ENCODE data around the gene XYLT1. TPM values are rescaled to one million over a fixed set of nuclear protein-coding genes. Genes with fewer than 3 reads are reported as not detected.

The XYLT1 gene
- total RNA-seq, 1 donor from 2014 or later: 12.3 TPM

DNA sequence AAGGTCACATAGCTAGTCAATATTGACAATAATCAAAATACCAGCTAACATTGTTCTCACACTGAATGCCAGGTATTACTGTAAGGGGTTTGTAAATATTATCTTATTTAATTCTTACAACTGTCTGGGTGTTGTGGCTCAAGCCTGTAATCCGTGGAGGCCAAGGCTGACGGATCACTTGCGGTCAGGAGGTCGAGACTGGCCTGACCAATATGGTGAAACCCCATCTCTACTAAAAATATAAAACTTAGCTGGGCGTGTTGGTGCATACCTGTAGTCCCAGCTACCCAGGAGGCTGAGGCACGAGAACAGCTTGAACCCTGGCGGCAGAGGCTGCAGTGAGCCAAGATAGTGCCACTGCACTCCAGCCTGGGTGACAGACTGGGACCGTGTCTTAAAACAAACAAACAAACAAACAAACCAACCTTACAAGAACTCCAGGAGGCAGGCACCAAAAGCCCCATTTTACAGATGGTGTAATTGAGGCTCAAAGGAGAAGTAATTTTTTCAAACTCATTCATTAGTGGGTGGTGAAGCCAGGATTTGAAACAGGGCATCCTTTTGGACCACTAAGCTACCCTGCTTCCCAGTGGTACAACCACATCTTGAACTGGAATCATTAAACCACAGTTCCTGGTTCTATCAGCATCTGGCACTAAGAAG is 104.3 kb downstream of the XYLT1 start:
- no peaks in the 10 kb centered on the region for H3K9me3 Mint-ChIP-seq (ENCODE audit: low read depth)
- no peak overlapping the region for H3K27ac Mint-ChIP-seq
- H3K4me3 Mint-ChIP-seq (ENCODE audit: low read depth): no peak overlapping the region
- no peaks in the 10 kb centered on the region for H3K36me3 Mint-ChIP-seq (ENCODE audit: insufficient read depth)
- TF ChIP-seq, protein P1, sequence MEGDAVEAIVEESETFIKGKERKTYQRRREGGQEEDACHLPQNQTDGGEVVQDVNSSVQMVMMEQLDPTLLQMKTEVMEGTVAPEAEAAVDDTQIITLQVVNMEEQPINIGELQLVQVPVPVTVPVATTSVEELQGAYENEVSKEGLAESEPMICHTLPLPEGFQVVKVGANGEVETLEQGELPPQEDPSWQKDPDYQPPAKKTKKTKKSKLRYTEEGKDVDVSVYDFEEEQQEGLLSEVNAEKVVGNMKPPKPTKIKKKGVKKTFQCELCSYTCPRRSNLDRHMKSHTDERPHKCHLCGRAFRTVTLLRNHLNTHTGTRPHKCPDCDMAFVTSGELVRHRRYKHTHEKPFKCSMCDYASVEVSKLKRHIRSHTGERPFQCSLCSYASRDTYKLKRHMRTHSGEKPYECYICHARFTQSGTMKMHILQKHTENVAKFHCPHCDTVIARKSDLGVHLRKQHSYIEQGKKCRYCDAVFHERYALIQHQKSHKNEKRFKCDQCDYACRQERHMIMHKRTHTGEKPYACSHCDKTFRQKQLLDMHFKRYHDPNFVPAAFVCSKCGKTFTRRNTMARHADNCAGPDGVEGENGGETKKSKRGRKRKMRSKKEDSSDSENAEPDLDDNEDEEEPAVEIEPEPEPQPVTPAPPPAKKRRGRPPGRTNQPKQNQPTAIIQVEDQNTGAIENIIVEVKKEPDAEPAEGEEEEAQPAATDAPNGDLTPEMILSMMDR (IDR thresholded peaks at IDR 0.05; ENCODE audit: unreplicated experiment): no peak
- DNase-seq (ENCODE audit: low spot score, unreplicated experiment): no peak
- peaks cover 15% of the 10 kb centered on the region for H3K4me1 Mint-ChIP-seq (ENCODE audit: low read depth)
- no peaks in the 10 kb centered on the region for H3K27me3 Mint-ChIP-seq

DNA sequence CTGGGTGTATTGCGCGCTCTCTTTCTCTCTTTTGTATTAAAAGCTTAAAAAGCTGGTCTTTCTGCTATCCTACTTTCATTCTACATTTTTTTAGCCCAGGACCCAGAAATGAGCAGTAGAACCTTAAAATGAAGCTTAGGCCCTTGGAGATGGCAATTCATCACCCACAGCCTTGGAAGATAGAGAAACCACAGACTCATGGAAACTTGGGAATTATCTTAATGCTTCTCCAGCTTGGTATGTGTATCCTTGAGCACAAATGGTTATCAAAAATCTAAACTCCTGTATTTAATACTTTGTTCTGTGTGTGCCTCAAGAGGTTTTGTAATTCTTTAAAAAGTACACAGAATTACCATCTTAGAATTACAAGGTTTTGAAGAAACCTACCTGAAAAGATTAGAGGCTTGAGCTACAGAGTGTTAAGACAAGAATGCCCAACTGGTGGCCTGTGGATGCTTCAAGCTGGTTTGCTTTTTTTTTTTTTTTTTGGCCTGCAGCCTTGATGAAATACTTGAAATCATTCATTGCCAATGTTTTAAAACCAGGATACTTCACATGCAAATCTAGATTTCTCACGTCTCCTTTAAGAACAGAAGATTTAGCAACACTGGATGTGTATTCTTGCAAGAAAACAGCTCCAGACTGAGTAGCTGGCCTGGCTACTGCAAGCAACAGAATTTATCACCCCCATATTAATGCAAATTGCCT is 105.0 kb downstream of the XYLT1 start:
- H3K36me3 Mint-ChIP-seq (ENCODE audit: insufficient read depth): no peaks in the 10 kb centered on the region
- no peak for DNase-seq (ENCODE audit: low spot score, unreplicated experiment)
- no peaks in the 10 kb centered on the region for H3K9me3 Mint-ChIP-seq (ENCODE audit: low read depth)
- no peaks in the 10 kb centered on the region for H3K27me3 Mint-ChIP-seq
- TF ChIP-seq, protein P1 (IDR thresholded peaks at IDR 0.05; ENCODE audit: unreplicated experiment): no peak
- no peak overlapping the region for H3K4me3 Mint-ChIP-seq (ENCODE audit: low read depth)
- peaks cover 15% of the 10 kb centered on the region for H3K4me1 Mint-ChIP-seq (ENCODE audit: low read depth)
- no peak overlapping the region for H3K27ac Mint-ChIP-seq

DNA sequence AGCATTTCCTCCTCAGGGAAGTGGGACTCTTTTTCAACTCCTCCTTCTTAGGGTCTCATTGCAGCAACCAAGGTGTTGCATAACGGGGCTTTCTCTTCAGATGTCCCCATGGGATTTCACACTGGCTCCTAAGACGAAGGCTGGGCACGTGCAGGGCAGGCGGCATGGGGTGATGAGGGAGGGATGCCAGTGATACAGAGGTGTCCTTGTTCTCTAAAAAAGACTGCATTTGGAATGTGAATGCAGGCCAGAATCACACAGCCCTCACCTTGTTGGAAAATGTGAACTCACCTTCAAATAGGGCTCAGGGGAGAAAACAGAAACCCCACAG is 105.6 kb downstream of the XYLT1 start:
- TF ChIP-seq, protein P1 (IDR thresholded peaks at IDR 0.05; ENCODE audit: unreplicated experiment): no peak
- H3K4me1 Mint-ChIP-seq (ENCODE audit: low read depth): peaks cover 13% of the 10 kb centered on the region
- H3K4me3 Mint-ChIP-seq (ENCODE audit: low read depth): no peak overlapping the region
- H3K27ac Mint-ChIP-seq: no peak overlapping the region
- no peaks in the 10 kb centered on the region for H3K36me3 Mint-ChIP-seq (ENCODE audit: insufficient read depth)
- H3K9me3 Mint-ChIP-seq (ENCODE audit: low read depth): no peaks in the 10 kb centered on the region
- no peaks in the 10 kb centered on the region for H3K27me3 Mint-ChIP-seq
- DNase-seq (ENCODE audit: low spot score, unreplicated experiment): no peak

DNA sequence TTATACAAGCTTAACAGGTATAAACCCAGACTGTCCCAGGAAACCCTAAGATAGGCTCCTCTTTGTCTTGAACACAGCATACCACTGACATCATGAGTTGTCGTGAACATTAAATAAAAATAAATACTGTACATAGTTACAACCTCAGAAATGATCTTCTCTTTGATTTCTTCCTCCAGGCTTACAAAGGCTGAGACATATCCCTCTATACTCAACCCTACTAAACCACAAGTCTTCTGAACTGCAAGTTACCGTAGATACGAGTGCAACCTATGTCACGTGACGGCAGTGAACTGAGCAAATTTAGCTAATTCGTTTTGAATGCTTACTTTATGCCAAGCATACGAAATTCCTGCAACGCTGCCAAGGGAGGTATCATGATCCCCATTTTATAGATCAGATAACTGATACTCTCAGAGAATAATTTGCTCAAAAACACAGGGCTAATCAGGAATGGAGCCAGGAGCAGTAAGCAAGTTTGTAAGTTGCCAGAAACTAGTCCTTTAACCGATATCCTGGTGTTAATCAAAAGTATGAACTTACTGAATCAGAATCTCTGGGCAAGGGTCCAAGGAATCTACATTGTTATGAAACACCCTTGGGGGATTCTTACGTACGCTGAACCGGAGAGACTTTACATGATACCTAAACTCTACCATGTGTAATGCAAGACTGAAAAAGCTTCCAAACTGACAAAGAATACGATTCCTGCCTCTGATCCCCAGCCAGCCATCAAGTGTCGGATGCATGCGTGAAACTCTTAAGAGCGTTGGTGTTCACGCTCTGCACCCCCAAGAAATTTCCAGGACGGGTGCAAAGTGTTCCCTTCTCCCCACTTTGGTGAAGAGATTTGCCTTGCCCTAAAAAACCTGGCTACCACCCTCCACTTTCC is 106.2 kb downstream of the XYLT1 start:
- H3K4me1 Mint-ChIP-seq (ENCODE audit: low read depth): peaks cover 12% of the 10 kb centered on the region
- TF ChIP-seq, protein P1 (IDR thresholded peaks at IDR 0.05; ENCODE audit: unreplicated experiment): no peak
- H3K36me3 Mint-ChIP-seq (ENCODE audit: insufficient read depth): no peaks in the 10 kb centered on the region
- no peaks in the 10 kb centered on the region for H3K9me3 Mint-ChIP-seq (ENCODE audit: low read depth)
- DNase-seq (ENCODE audit: low spot score, unreplicated experiment): no peak
- H3K27ac Mint-ChIP-seq: no peak overlapping the region
- no peaks in the 10 kb centered on the region for H3K27me3 Mint-ChIP-seq
- no peak overlapping the region for H3K4me3 Mint-ChIP-seq (ENCODE audit: low read depth)

DNA sequence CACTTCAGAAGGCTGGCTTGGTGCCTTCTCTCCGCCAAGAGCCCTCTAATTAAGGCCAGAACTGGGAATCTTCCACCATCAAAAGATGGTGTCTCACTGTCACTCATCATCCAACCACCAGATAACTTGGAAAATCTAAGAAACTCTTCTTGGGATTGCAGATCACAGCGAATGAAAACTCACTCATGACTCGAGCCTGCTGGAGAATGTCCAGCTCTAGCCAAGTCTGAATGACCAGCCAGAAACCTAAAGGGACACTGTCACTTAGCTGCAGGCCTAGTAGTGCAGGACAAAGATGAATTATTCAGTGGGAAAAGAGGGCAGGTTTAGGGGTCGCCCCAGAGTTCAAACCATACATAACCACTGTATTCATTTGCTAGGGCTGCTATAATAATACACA is 107.8 kb downstream of the XYLT1 start:
- Mint-ChIP-seq H3K4me1 (ENCODE audit: low read depth) (peaks cover 9% of the 10 kb centered on the region), H3K9me3 (ENCODE audit: low read depth) (no peaks in the 10 kb centered on the region), H3K4me3 (ENCODE audit: low read depth) (no peak overlapping the region), H3K27me3 (no peaks in the 10 kb centered on the region), H3K36me3 (ENCODE audit: insufficient read depth) (no peaks in the 10 kb centered on the region), H3K27ac (no peak overlapping the region)
- no peak for DNase-seq (ENCODE audit: low spot score, unreplicated experiment)
- TF ChIP-seq, protein P1 (IDR thresholded peaks at IDR 0.05; ENCODE audit: unreplicated experiment): no peak
